Adipose tissue (tissue), 3 donors: ENCODE data around the gene TMEM97. TPM values are rescaled to one million over a fixed set of nuclear protein-coding genes. Genes with fewer than 3 reads are reported as not detected.

ENCODE experiments used
- H3K27ac ChIP-seq: one replicate; pipeline ENCODE4 v1.5.1; 2013; ENCODE audit warnings: low read depth, low read length
- WGBS, 3 donors: extraction: QIAGEN DNeasy Blood & Tissue Kit; methylation state at CpG; one replicate each; pipeline ENCODE4 v1.1.7; 2013; 5-methylcytosine and 5-hydroxymethylcytosine counted together
- polyA plus RNA-seq, 3 donors: library from polyadenylated mRNA; stranded (reverse); fragments of 200-250 nt; gene quantifications; one replicate each; pipeline ENCODE4 v1.2.3, GENCODE V29; 2013
- donor health status: healthy with polysubstance abuse.
- donor health status: Bipolar disorder and iron deficiency.
- donor health status: healthy.

The TMEM97 gene
- polyA plus RNA-seq, 3 donors, result 3.6 to 56.1 (median 4.9) TPM

DNA sequence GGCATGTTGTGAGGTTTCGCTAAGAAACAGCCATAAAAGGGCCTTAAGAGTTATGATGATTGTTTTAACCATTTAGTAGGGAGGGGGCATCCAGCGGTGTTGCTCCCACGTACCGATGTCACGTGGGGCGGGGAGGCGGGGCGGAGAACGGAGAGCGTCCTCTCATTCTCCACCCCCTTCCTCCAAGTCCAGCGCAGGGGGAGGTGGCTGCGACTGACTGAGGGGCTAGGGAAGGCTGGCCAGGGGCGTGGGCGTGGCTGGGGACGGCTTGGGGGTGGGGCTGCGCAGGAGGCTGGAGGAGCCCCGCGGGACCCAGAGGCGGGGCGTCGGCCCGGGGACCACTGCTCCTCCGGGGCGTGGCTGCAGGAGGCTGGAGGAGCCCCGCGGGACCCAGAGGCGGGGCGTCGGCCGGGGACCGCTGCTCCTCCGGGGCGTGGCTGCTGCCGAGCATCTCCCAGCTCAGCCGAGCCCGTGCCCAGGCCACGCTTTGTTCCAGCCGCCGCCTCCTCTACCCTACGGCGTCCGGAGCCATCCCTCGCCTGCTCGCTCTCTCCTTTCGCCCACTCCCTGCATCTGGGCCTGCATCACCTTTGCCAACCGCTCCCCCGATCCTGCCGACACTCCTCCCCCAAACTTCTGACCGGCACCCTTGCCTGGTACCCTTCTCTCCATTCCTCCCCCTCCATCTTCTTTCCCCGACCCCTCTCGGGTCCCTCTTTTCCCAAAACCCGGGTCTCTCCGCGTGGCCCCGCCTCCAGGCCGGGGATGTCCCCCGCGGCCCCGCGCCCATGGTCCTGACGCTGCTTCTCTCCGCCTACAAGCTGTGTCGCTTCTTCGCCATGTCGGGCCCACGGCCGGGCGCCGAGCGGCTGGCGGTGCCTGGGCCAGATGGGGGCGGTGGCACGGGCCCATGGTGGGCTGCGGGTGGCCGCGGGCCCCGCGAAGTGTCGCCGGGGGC, 52.5 kb downstream of the TMEM97 start, which contains the start of gene SARM1:
Gene SARM1 (plus strand): TSS at position 450 of the 958 bp plus-strand sequence. CDS start 339 bp downstream, at position 789.
- no peak within 1 kb of the TSS for H3K27ac ChIP-seq
- 1% methylated on average over 64 to 80 of the region's 80 CpGs for WGBS, 3 donors

DNA sequence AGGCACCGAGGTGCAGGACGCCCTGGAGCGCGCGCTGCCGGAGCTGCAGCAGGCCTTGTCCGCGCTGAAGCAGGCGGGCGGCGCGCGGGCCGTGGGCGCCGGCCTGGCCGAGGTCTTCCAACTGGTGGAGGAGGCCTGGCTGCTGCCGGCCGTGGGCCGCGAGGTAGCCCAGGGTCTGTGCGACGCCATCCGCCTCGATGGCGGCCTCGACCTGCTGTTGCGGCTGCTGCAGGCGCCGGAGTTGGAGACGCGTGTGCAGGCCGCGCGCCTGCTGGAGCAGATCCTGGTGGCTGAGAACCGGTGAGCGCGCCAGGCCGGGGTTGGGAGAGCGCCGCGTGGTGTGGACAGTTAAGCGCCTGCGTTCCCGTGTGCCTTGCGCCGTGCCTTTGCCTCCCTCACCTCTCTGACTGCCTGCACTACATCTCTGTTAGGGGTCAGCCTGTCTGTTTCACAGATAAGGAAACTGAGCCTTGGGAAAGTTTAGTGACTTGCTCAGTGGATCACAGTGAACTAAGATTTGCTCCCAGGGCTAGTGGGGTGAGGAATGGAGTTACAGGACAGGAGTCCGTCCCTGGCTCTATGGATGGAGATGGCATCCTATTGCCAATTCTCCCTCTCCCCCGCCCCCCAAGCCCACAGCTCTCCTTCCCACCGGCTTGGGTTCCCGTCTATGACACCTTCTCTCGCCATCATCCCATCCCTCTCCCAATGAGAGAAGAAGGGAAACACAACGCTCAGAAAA, 53.4 kb downstream of the TMEM97 start:
- WGBS, 3 donors, result 9 to 35% (median 9%) methylated on average over 34 to 53 of the region's 53 CpGs
- H3K27ac ChIP-seq, result no peak overlapping the region

DNA sequence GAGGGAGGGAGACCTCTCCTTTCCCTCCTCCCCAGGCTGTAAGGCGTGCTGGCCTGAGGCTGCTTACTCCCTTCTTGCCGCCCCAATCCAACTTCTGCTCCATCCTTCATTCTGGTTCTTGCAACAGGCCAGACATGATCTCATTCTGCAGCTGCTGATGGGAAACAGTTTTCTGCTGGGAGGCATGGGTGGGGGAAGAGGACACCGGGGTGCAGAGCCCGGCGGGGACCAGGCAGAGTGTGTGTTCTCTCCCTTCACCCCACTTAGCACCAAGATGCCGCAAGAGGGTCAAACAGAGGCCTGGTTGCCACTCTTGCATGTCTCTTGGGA, 53.9 kb downstream of the TMEM97 start:
- WGBS, 3 donors, result 80 to 97% (median 90%) methylated on average over 6 of the region's 6 CpGs

More for the DNA sequence above, 53.9 kb downstream of the TMEM97 start:
- no peak overlapping the region for H3K27ac ChIP-seq

Other genes starting within 250 kb of the TMEM97 start
- gene IFT20, start 16.3 kb downstream of the TMEM97 start, polyA plus RNA-seq, result 10 to 100 TPM; 27.9 to 67.0 (median 66.0) TPM
- gene TNFAIP1, start 16.6 kb downstream of the TMEM97 start, polyA plus RNA-seq, result 10 to 100 TPM; 18.1 to 38.0 (median 22.9) TPM
- gene POLDIP2, start 38.3 kb downstream of the TMEM97 start, polyA plus RNA-seq, result 10 to 100 TPM; 55.1 to 89.6 (median 58.5) TPM
- not detected for gene SEBOX, start 46.0 kb downstream of the TMEM97 start, polyA plus RNA-seq
- 1 to 10 TPM; 2.1 to 6.9 (median 2.1) TPM for gene VTN, start 51.1 kb downstream of the TMEM97 start, polyA plus RNA-seq
- 10 to 100 TPM in 1 of 3 donors, 1 to 10 TPM in 2; 3.7 to 13.1 (median 9.8) TPM for gene SARM1, start 52.5 kb downstream of the TMEM97 start, polyA plus RNA-seq
- gene SLC46A1, start 87.0 kb downstream of the TMEM97 start, polyA plus RNA-seq, result 1 to 10 TPM; 1.2 to 5.3 (median 3.9) TPM
- under 1 TPM in 2 of 3 donors, not detected in 1; 0.03 to 0.09 TPM for gene SLC13A2, start 154.4 kb downstream of the TMEM97 start, polyA plus RNA-seq
- gene FOXN1, start 187.1 kb downstream of the TMEM97 start, polyA plus RNA-seq, result under 1 TPM in 2 of 3 donors, not detected in 1; 0.01 to 0.03 TPM
- 10 to 100 TPM; 12.5 to 16.6 (median 15.0) TPM for gene UNC119, start 233.4 kb downstream of the TMEM97 start, polyA plus RNA-seq